ENCODE results near the gene IKBKG. TPM values are rescaled to one million over a fixed set of nuclear protein-coding genes. Genes with fewer than 3 reads are reported as not detected.
"Not testable (repeated sequence)": the region's sequence is repeated elsewhere in the genome, so short reads cannot be mapped to it uniquely, and the experiment has no call there.

The IKBKG gene
- total RNA-seq, 1 donor from 2014 or later, result 21.4 TPM

- H3K4me3 ChIP-seq (ENCODE audit: low read depth, low read length), result no peak overlapping the region
- TF ChIP-seq, protein P1, sequence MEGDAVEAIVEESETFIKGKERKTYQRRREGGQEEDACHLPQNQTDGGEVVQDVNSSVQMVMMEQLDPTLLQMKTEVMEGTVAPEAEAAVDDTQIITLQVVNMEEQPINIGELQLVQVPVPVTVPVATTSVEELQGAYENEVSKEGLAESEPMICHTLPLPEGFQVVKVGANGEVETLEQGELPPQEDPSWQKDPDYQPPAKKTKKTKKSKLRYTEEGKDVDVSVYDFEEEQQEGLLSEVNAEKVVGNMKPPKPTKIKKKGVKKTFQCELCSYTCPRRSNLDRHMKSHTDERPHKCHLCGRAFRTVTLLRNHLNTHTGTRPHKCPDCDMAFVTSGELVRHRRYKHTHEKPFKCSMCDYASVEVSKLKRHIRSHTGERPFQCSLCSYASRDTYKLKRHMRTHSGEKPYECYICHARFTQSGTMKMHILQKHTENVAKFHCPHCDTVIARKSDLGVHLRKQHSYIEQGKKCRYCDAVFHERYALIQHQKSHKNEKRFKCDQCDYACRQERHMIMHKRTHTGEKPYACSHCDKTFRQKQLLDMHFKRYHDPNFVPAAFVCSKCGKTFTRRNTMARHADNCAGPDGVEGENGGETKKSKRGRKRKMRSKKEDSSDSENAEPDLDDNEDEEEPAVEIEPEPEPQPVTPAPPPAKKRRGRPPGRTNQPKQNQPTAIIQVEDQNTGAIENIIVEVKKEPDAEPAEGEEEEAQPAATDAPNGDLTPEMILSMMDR (conservative IDR thresholded peaks at IDR 0.05; ENCODE audit: low read depth, low read length), result no peak
- DNase-seq (ENCODE audit: low read depth), result no peak
Measured at GRCh38 chrX:154529206-154529612, 18.2 kb upstream of the IKBKG start.

- DNase-seq (ENCODE audit: low read depth), result no peak
- TF ChIP-seq, protein P1 (conservative IDR thresholded peaks at IDR 0.05; ENCODE audit: low read depth, low read length), result no peak
- H3K4me3 ChIP-seq (ENCODE audit: low read depth, low read length), result no peak overlapping the region
Measured at GRCh38 chrX:154530286-154530685, 17.1 kb upstream of the IKBKG start.

GRCh38 chrX:154531626-154532025 lies 15.8 kb upstream of the IKBKG start:
- DNase-seq (ENCODE audit: low read depth), result no peak

GRCh38 chrX:154532690-154533089 lies 14.7 kb upstream of the IKBKG start:
- DNase-seq (ENCODE audit: low read depth), result no peak
- TF ChIP-seq, protein P1 (conservative IDR thresholded peaks at IDR 0.05; ENCODE audit: low read depth, low read length), result no peak

More at GRCh38 chrX:154531626-154532025, 15.8 kb upstream of the IKBKG start:
- TF ChIP-seq, protein P1 (conservative IDR thresholded peaks at IDR 0.05; ENCODE audit: low read depth, low read length), result no peak
- H3K4me3 ChIP-seq (ENCODE audit: low read depth, low read length), result no peak overlapping the region

GRCh38 chrX:154534526-154535322 lies 12.7 kb upstream of the IKBKG start:
- TF ChIP-seq, protein P1 (conservative IDR thresholded peaks at IDR 0.05; ENCODE audit: low read depth, low read length), result peak; percentile 83
- DNase-seq (ENCODE audit: low read depth), result no peak
- no peak overlapping the region for H3K4me3 ChIP-seq (ENCODE audit: low read depth, low read length)

More at GRCh38 chrX:154532690-154533089, 14.7 kb upstream of the IKBKG start:
- no peak overlapping the region for H3K4me3 ChIP-seq (ENCODE audit: low read depth, low read length)

DNA sequence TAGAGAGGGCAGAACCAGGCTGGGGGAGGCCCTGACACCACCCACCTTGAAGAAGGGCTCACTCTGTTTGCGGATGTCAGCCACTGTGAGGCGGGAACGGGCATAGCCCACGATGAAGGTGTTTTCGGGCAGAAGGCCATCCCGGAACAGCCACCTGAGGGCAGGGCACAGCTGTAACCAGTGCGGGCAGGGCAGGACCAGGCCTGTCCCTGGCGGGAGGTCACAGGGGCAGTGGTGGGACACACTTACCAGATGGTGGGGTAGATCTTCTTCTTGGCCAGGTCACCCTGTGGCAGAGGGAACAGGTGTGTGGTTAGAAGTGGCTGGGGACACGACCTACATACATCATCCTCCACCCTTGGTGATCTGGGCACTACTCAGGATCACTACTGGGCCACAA lies 11.5 kb upstream of the IKBKG start:
- DNase-seq (ENCODE audit: low read depth), result no peak
- TF ChIP-seq, protein P1 (conservative IDR thresholded peaks at IDR 0.05; ENCODE audit: low read depth, low read length), result no peak
- no peak overlapping the region for H3K4me3 ChIP-seq (ENCODE audit: low read depth, low read length)

DNA sequence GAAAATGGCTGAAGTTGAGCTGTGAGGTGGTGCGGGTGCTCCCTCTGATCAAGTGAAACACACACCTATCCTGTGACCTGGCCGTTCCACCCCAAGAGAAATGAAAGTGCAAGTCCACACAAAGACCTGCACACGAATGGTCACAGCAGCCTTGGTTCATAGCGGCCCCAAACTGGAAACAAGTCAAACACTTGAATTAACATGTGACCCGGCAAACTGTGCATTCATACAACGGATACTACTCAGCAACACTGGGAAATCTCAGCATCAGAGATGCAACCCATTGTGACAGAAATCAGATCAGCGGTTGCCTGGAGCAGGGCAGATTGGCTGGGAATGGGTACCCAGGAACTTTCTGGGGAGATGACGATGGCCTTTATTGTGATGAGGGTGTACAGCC lies 8.3 kb upstream of the IKBKG start:
- DNase-seq (ENCODE audit: low read depth), result no peak
- H3K4me3 ChIP-seq (ENCODE audit: low read depth, low read length), result no peak overlapping the region
- TF ChIP-seq, protein P1 (conservative IDR thresholded peaks at IDR 0.05; ENCODE audit: low read depth, low read length), result no peak

DNA sequence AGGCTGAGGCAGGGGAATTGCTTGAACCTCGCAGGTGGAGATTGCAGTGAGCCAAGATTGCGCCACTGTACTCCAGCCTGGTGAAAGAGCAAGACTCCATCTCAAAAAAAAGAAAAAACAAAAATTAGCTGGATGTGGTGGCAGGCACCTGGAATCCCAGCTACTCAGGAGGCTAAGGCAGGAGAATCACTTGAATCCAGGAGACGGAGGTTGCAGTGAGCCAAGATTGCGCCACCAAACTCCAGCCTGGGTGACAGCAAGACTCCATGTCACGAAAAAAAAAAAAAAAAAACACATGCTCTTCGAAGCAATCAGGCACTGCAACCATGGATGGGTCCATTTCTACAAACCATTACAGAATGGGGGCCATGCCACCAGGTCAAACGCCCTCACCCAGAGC lies 7.1 kb upstream of the IKBKG start:
- not testable (repeated sequence) for H3K4me3 ChIP-seq (ENCODE audit: low read depth, low read length); DNase-seq (ENCODE audit: low read depth)

Data from epithelial cell of proximal tubule (primary cell).